Measurements from ENCODE around the gene GPR27.

GRCh38 chr3:71709908-71710511 lies 43.6 kb upstream of the GPR27 start:
- TF ChIP-seq CTCF (conservative IDR thresholded peaks at IDR 0.05; ENCODE audit: low read length) (no peak), EZH2phosphoT487 (IDR thresholded peaks at IDR 0.05; ENCODE audit: borderline replicate concordance) (no peak)
